Ishikawa (cell line): ENCODE measurements around the gene MYH10.

Source experiments
- EP300 ChIP-seq: IDR thresholded peaks from 2 replicates; pipeline ENCODE4 v1.6.1; 2012; ENCODE audit warnings: borderline replicate concordance
- RAD21 ChIP-seq: IDR thresholded peaks from 2 replicates; pipeline ENCODE4 v1.6.1; 2012; ENCODE audit warnings: low read depth
- TAF1 ChIP-seq: IDR thresholded peaks from 2 replicates; pipeline ENCODE4 v1.6.1; 2012; ENCODE audit warnings: low read depth, mild to moderate bottlenecking
- TCF12 ChIP-seq: IDR thresholded peaks from 2 replicates; pipeline ENCODE4 v1.6.1; 2012; ENCODE audit warnings: low read depth
- YY1 ChIP-seq: IDR thresholded peaks from 2 replicates; pipeline ENCODE4 v1.6.1; 2012; ENCODE audit warnings: low read depth
- TF ChIP-seq, protein P1 (sequence below): IDR thresholded peaks from 2 replicates; pipeline ENCODE4 v1.6.1; 2012
- TF ChIP-seq, protein P2 (sequence below): IDR thresholded peaks from 2 replicates; pipeline ENCODE4 v1.6.1; 2012; ENCODE audit warnings: low read depth, mild to moderate bottlenecking

DNA sequence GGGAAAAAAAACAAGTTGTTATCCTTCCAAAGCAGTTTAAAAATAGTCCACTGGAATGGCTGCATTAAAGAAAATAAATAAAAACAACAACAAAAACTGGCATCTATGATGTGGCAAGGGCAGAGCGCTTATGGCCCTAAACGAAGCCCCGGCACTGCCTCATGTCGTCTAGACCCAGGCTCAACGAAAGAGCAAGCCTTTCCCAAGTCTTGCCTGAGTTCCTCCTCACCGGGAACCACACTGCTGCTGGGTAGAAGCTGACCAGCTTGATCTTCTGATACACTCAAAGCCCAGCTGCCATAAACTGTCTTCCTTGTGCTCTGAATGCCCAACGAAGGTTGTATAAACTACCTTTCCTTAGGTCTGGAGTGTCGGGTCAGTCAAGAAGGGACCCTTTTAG lies 157.9 kb downstream of the MYH10 start:
- TF ChIP-seq, protein P1, sequence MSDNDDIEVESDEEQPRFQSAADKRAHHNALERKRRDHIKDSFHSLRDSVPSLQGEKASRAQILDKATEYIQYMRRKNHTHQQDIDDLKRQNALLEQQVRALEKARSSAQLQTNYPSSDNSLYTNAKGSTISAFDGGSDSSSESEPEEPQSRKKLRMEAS = no peak
- TF ChIP-seq TAF1 (no peak), YY1 (no peak), RAD21 (no peak), TCF12 (no peak), EP300 (no peak)
- TF ChIP-seq, protein P2, sequence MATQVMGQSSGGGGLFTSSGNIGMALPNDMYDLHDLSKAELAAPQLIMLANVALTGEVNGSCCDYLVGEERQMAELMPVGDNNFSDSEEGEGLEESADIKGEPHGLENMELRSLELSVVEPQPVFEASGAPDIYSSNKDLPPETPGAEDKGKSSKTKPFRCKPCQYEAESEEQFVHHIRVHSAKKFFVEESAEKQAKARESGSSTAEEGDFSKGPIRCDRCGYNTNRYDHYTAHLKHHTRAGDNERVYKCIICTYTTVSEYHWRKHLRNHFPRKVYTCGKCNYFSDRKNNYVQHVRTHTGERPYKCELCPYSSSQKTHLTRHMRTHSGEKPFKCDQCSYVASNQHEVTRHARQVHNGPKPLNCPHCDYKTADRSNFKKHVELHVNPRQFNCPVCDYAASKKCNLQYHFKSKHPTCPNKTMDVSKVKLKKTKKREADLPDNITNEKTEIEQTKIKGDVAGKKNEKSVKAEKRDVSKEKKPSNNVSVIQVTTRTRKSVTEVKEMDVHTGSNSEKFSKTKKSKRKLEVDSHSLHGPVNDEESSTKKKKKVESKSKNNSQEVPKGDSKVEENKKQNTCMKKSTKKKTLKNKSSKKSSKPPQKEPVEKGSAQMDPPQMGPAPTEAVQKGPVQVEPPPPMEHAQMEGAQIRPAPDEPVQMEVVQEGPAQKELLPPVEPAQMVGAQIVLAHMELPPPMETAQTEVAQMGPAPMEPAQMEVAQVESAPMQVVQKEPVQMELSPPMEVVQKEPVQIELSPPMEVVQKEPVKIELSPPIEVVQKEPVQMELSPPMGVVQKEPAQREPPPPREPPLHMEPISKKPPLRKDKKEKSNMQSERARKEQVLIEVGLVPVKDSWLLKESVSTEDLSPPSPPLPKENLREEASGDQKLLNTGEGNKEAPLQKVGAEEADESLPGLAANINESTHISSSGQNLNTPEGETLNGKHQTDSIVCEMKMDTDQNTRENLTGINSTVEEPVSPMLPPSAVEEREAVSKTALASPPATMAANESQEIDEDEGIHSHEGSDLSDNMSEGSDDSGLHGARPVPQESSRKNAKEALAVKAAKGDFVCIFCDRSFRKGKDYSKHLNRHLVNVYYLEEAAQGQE = no peak
